ENCODE measurements around the gene LIN52.

Gene LIN52

GRCh38 chr14:74219277-74220205 lies 134.8 kb downstream of the LIN52 start:
- no peaks in the 10 kb centered on the region for H4K20me1 ChIP-seq (ENCODE audit: insufficient read depth, low read length)
- no peak overlapping the region for H2AFZ ChIP-seq (ENCODE audit: low read depth, low read length)
- no peak for TF ChIP-seq CTCF (IDR thresholded peaks at IDR 0.05; ENCODE audit: low read depth, low read length)
- TF ChIP-seq EZH2phosphoT487 (IDR thresholded peaks at IDR 0.05; ENCODE audit: low read depth): no peak
- no peaks in the 10 kb centered on the region; the same call in 1 of the 2 replicates for H3K27me3 ChIP-seq (ENCODE audit: low read depth, low read length)
- H3K4me3 ChIP-seq (ENCODE audit: low read length): no peak overlapping the region
- no peaks in the 10 kb centered on the region for H3K79me2 ChIP-seq (ENCODE audit: low read length)
- no peak overlapping the region for H3K9ac ChIP-seq (ENCODE audit: low read length)
- H3K4me2 ChIP-seq (ENCODE audit: low read length): no peak overlapping the region
- no peak overlapping the region for H3K27ac ChIP-seq (ENCODE audit: low read length)
- H3K36me3 ChIP-seq (replicated peaks; ENCODE audit: low read depth, low read length): no peaks in the 10 kb centered on the region
- H3K9me3 ChIP-seq (ENCODE audit: insufficient read depth, low read length): no peaks in the 10 kb centered on the region
- peaks cover 3% of the 10 kb centered on the region; the same call in 1 of the 2 replicates for H3K4me1 ChIP-seq (ENCODE audit: low read length)

- no peak overlapping the region for H3K9ac ChIP-seq (ENCODE audit: low read length)
- TF ChIP-seq CTCF (IDR thresholded peaks at IDR 0.05; ENCODE audit: low read depth, low read length): no peak
- no peak for TF ChIP-seq EZH2phosphoT487 (IDR thresholded peaks at IDR 0.05; ENCODE audit: low read depth)
- H3K4me2 ChIP-seq (ENCODE audit: low read length): no peak overlapping the region
- H3K4me3 ChIP-seq (ENCODE audit: low read length): no peak overlapping the region
- H3K27me3 ChIP-seq (ENCODE audit: low read depth, low read length): no peaks in the 10 kb centered on the region; the same call in 1 of the 2 replicates
- peaks cover 3% of the 10 kb centered on the region; the same call in 1 of the 2 replicates for H3K4me1 ChIP-seq (ENCODE audit: low read length)
- H2AFZ ChIP-seq (ENCODE audit: low read depth, low read length): no peak overlapping the region
- no peaks in the 10 kb centered on the region for H3K79me2 ChIP-seq (ENCODE audit: low read length)
- no peak overlapping the region for H3K27ac ChIP-seq (ENCODE audit: low read length)
- H4K20me1 ChIP-seq (ENCODE audit: insufficient read depth, low read length): no peaks in the 10 kb centered on the region
- no peaks in the 10 kb centered on the region for H3K9me3 ChIP-seq (ENCODE audit: insufficient read depth, low read length)
- no peaks in the 10 kb centered on the region for H3K36me3 ChIP-seq (replicated peaks; ENCODE audit: low read depth, low read length)
Observed at GRCh38 chr14:74220991-74221390, 136.2 kb downstream of the LIN52 start.

GRCh38 chr14:74221741-74222140 lies 137.0 kb downstream of the LIN52 start:
- Histone ChIP-seq H3K36me3 (replicated peaks; ENCODE audit: low read depth, low read length) (no peaks in the 10 kb centered on the region), H3K4me3 (ENCODE audit: low read length) (no peak overlapping the region), H3K4me2 (ENCODE audit: low read length) (no peak overlapping the region), H3K4me1 (ENCODE audit: low read length) (peaks cover 3% of the 10 kb centered on the region; the same call in 1 of the 2 replicates), H3K27me3 (ENCODE audit: low read depth, low read length) (no peaks in the 10 kb centered on the region; the same call in 1 of the 2 replicates), H3K9ac (ENCODE audit: low read length) (no peak overlapping the region), H2AFZ (ENCODE audit: low read depth, low read length) (no peak overlapping the region), H4K20me1 (ENCODE audit: insufficient read depth, low read length) (no peaks in the 10 kb centered on the region), H3K79me2 (ENCODE audit: low read length) (no peaks in the 10 kb centered on the region), H3K9me3 (ENCODE audit: insufficient read depth, low read length) (no peaks in the 10 kb centered on the region), H3K27ac (ENCODE audit: low read length) (no peak overlapping the region)
- TF ChIP-seq EZH2phosphoT487 (IDR thresholded peaks at IDR 0.05; ENCODE audit: low read depth) (no peak), CTCF (IDR thresholded peaks at IDR 0.05; ENCODE audit: low read depth, low read length) (no peak)

- Histone ChIP-seq H3K4me1 (ENCODE audit: low read length) (peaks cover 2% of the 10 kb centered on the region; the same call in 1 of the 2 replicates), H3K4me2 (ENCODE audit: low read length) (no peak overlapping the region), H2AFZ (ENCODE audit: low read depth, low read length) (no peak overlapping the region), H4K20me1 (ENCODE audit: insufficient read depth, low read length) (no peaks in the 10 kb centered on the region), H3K79me2 (ENCODE audit: low read length) (no peaks in the 10 kb centered on the region), H3K9ac (ENCODE audit: low read length) (no peak overlapping the region), H3K4me3 (ENCODE audit: low read length) (no peak overlapping the region), H3K36me3 (replicated peaks; ENCODE audit: low read depth, low read length) (no peaks in the 10 kb centered on the region), H3K27me3 (ENCODE audit: low read depth, low read length) (no peaks in the 10 kb centered on the region; the same call in 1 of the 2 replicates), H3K9me3 (ENCODE audit: insufficient read depth, low read length) (no peaks in the 10 kb centered on the region), H3K27ac (ENCODE audit: low read length) (no peak overlapping the region)
- TF ChIP-seq CTCF (IDR thresholded peaks at IDR 0.05; ENCODE audit: low read depth, low read length) (no peak), EZH2phosphoT487 (IDR thresholded peaks at IDR 0.05; ENCODE audit: low read depth) (no peak)
Observed at GRCh38 chr14:74223016-74223415, 138.3 kb downstream of the LIN52 start.

Measured in OCI-LY3 (cell line).